SK-N-SH treated with all-trans-retinoic acid at 6 μM for 48 hours (cell line): Measurements from ENCODE around the gene LNPK.

ENCODE experiments used
- OSR1 ChIP-seq: fragments of 250-450 bp; sonication (Bioruptor Pico); IDR thresholded peaks from 2 replicates; pipeline ENCODE4 v1.8.0; 2022; ENCODE audit warnings: moderate library complexity, mild to moderate bottlenecking, inconsistent platforms
- POU6F1 ChIP-seq: fragments of 250-450 bp; sonication (Bioruptor Pico); IDR thresholded peaks from 2 replicates; pipeline ENCODE4 v1.8.0; 2021; ENCODE audit warnings: low read depth, mild to moderate bottlenecking, moderate library complexity, borderline replicate concordance
- RARB ChIP-seq: fragments of 250-450 bp; sonication (Bioruptor Pico); IDR thresholded peaks from 2 replicates; pipeline ENCODE4 v1.8.0; 2021; ENCODE audit warnings: mild to moderate bottlenecking, moderate library complexity
- ZFP30 ChIP-seq: fragments of 450-650 bp; formaldehyde crosslinking; IDR thresholded peaks from 2 replicates; pipeline ENCODE4 v1.5.0; 2022; ENCODE audit warnings: mild to moderate bottlenecking, moderate library complexity
- ZNF565 ChIP-seq: fragments of 450-650 bp; formaldehyde crosslinking; conservative IDR thresholded peaks from 2 replicates; pipeline ENCODE4 v1.5.0; 2020; ENCODE audit warnings: low read depth, mild to moderate bottlenecking, moderate library complexity

GRCh38 chr2:176003958-176004357 lies 1.9 kb upstream of the LNPK start:
- TF ChIP-seq OSR1 (CRISPR knock-in tag) (no peak), ZFP30 (CRISPR knock-in tag) (no peak), POU6F1 (CRISPR knock-in tag) (no peak), ZNF565 (CRISPR knock-in tag) (no peak), RARB (no peak)
